ENCODE data around the gene CACNA2D1. TPM values are rescaled to one million over a fixed set of nuclear protein-coding genes. Genes with fewer than 3 reads are reported as not detected.

The CACNA2D1 gene
- total and polyA plus RNA-seq, 4 donors, result 1.1 to 33.4 (median 6.5) TPM

- H3K9me3 ChIP-seq (ENCODE audit: control insufficient read depth in 4 of 4, insufficient read depth in 3 of 4, low read length in 3 of 4), result no peaks in the 10 kb centered on the region
- WGBS, 2 donors, result 86 to 90% methylated on average over 1 of the region's 1 CpG
- no peak overlapping the region for H3K9ac ChIP-seq (ENCODE audit: insufficient read depth in 1 of 2, low read length in 2 of 2)
- H3K27ac ChIP-seq (ENCODE audit: low read depth in 1 of 2, low read length in 1 of 2), result no peak overlapping the region
- H3K27me3 ChIP-seq (ENCODE audit: control insufficient read depth in 3 of 3, insufficient read depth in 3 of 3, low read length in 2 of 3), result no peaks in the 10 kb centered on the region
- TF ChIP-seq CTCF (IDR thresholded peaks at IDR 0.05; ENCODE audit: control extremely low read depth, extremely low read depth), result no peak
- H3K36me3 ChIP-seq (ENCODE audit: control insufficient read depth in 4 of 4, insufficient read depth in 4 of 4, low read length in 4 of 4), result no peaks in the 10 kb centered on the region
- ATAC-seq (ENCODE audit: insufficient read depth, low FRiP score) (no peak), DNase-seq (no peak)
- H3K4me1 ChIP-seq (ENCODE audit: control insufficient read depth in 5 of 5, insufficient read depth in 5 of 5, low read length in 5 of 5), result peaks cover 0 to 2% (median 0%) of the 10 kb centered on the region in 5 donors
- no peak overlapping the region for H3K4me3 ChIP-seq
Measured at GRCh38 chr7:82179311-82179710, 264.3 kb downstream of the CACNA2D1 start.

GRCh38 chr7:82175319-82175718 lies 268.3 kb downstream of the CACNA2D1 start:
- Histone ChIP-seq H3K9ac (ENCODE audit: insufficient read depth in 1 of 2, low read length in 2 of 2) (no peak overlapping the region), H3K9me3 (ENCODE audit: control insufficient read depth in 4 of 4, insufficient read depth in 3 of 4, low read length in 3 of 4) (no peaks in the 10 kb centered on the region), H3K27me3 (ENCODE audit: control insufficient read depth in 3 of 3, insufficient read depth in 3 of 3, low read length in 2 of 3) (no peaks in the 10 kb centered on the region), H3K4me3 (no peak overlapping the region), H3K36me3 (ENCODE audit: control insufficient read depth in 4 of 4, insufficient read depth in 4 of 4, low read length in 4 of 4) (no peaks in the 10 kb centered on the region), H3K4me1 (ENCODE audit: control insufficient read depth in 5 of 5, insufficient read depth in 5 of 5, low read length in 5 of 5) (peaks cover 0 to 2% (median 0%) of the 10 kb centered on the region in 5 donors), H3K27ac (ENCODE audit: low read depth in 1 of 2, low read length in 1 of 2) (no peak overlapping the region)
- 56 to 67% methylated on average over 2 of the region's 2 CpGs for WGBS, 2 donors
- TF ChIP-seq CTCF (IDR thresholded peaks at IDR 0.05; ENCODE audit: control extremely low read depth, extremely low read depth), result no peak
- DNase-seq (no peak), ATAC-seq (ENCODE audit: insufficient read depth, low FRiP score) (no peak)

- ATAC-seq (ENCODE audit: insufficient read depth, low FRiP score) (no peak), DNase-seq (no peak)
Measured at GRCh38 chr7:82173400-82174021, 270.1 kb downstream of the CACNA2D1 start.

More at GRCh38 chr7:82173400-82174021, 270.1 kb downstream of the CACNA2D1 start:
- H3K4me3 ChIP-seq, result no peak overlapping the region
- no peaks in the 10 kb centered on the region for H3K27me3 ChIP-seq (ENCODE audit: control insufficient read depth in 3 of 3, insufficient read depth in 3 of 3, low read length in 2 of 3)
- WGBS, 2 donors, result 84 to 88% methylated on average over 4 of the region's 4 CpGs
- no peak overlapping the region for H3K27ac ChIP-seq (ENCODE audit: low read depth in 1 of 2, low read length in 1 of 2)
- H3K36me3 ChIP-seq (ENCODE audit: control insufficient read depth in 4 of 4, insufficient read depth in 4 of 4, low read length in 4 of 4), result no peaks in the 10 kb centered on the region
- no peak for TF ChIP-seq CTCF (IDR thresholded peaks at IDR 0.05; ENCODE audit: control extremely low read depth, extremely low read depth)
- H3K9ac ChIP-seq (ENCODE audit: insufficient read depth in 1 of 2, low read length in 2 of 2), result no peak overlapping the region
- H3K4me1 ChIP-seq (ENCODE audit: control insufficient read depth in 5 of 5, insufficient read depth in 5 of 5, low read length in 5 of 5), result peaks cover 0 to 2% (median 0%) of the 10 kb centered on the region in 5 donors
- no peaks in the 10 kb centered on the region for H3K9me3 ChIP-seq (ENCODE audit: control insufficient read depth in 4 of 4, insufficient read depth in 3 of 4, low read length in 3 of 4)

All from lung (tissue), 12 donors.